Measurements from ENCODE around the gene AOC2. TPM values are rescaled to one million over a fixed set of nuclear protein-coding genes. Genes with fewer than 3 reads are reported as not detected.
"Not testable (repeated sequence)": the region's sequence is repeated elsewhere in the genome, so short reads cannot be mapped to it uniquely, and the experiment has no call there.

AOC2 gene
- total RNA-seq, 1 experiment from 2014 or later: 0.26 TPM

- in situ Hi-C loops (cut with HindIII; ENCODE audit: low pct_unique_long_range_greater_than_20kb, low sequenced_read_pairs): no loop called here
- no peak for DNase-seq (ENCODE audit: low read depth, low spot score)
These were observed 4.7 kb downstream of the AOC2 start for GRCh38 chr17:42849031-42849430.

- in situ Hi-C loops (cut with HindIII; ENCODE audit: low pct_unique_long_range_greater_than_20kb, low sequenced_read_pairs): no loop called here
These were observed 5.2 kb downstream of the AOC2 start for GRCh38 chr17:42849451-42850181.

GRCh38 chr17:42850954-42851353 lies 6.6 kb downstream of the AOC2 start, which contains the start of gene AOC3:
Gene AOC3 (plus strand): TSS chr17:42851199. CDS start chr17:42851344, 145 bp downstream.
- no peak for DNase-seq (ENCODE audit: low read depth, low spot score)
- in situ Hi-C loops (cut with HindIII; ENCODE audit: low pct_unique_long_range_greater_than_20kb, low sequenced_read_pairs): no loop called here

More at GRCh38 chr17:42849451-42850181, 5.2 kb downstream of the AOC2 start:
- DNase-seq (ENCODE audit: low read depth, low spot score): no peak

DNA sequence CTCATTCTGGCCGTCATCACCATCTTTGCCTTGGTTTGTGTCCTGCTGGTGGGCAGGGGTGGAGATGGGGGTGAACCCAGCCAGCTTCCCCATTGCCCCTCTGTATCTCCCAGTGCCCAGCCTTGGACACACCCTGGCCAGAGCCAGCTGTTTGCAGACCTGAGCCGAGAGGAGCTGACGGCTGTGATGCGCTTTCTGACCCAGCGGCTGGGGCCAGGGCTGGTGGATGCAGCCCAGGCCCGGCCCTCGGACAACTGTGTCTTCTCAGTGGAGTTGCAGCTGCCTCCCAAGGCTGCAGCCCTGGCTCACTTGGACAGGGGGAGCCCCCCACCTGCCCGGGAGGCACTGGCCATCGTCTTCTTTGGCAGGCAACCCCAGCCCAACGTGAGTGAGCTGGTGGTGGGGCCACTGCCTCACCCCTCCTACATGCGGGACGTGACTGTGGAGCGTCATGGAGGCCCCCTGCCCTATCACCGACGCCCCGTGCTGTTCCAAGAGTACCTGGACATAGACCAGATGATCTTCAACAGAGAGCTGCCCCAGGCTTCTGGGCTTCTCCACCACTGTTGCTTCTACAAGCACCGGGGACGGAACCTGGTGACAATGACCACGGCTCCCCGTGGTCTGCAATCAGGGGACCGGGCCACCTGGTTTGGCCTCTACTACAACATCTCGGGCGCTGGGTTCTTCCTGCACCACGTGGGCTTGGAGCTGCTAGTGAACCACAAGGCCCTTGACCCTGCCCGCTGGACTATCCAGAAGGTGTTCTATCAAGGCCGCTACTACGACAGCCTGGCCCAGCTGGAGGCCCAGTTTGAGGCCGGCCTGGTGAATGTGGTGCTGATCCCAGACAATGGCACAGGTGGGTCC lies 7.2 kb downstream of the AOC2 start:
- DNase-seq (ENCODE audit: low read depth, low spot score); in situ Hi-C loops (cut with HindIII; ENCODE audit: low pct_unique_long_range_greater_than_20kb, low sequenced_read_pairs): not testable (repeated sequence)

- no peak for DNase-seq (ENCODE audit: low read depth, low spot score)
- in situ Hi-C loops (cut with HindIII; ENCODE audit: low pct_unique_long_range_greater_than_20kb, low sequenced_read_pairs): no loop called here
These were observed 8.0 kb downstream of the AOC2 start for GRCh38 chr17:42852351-42852750.

DNA sequence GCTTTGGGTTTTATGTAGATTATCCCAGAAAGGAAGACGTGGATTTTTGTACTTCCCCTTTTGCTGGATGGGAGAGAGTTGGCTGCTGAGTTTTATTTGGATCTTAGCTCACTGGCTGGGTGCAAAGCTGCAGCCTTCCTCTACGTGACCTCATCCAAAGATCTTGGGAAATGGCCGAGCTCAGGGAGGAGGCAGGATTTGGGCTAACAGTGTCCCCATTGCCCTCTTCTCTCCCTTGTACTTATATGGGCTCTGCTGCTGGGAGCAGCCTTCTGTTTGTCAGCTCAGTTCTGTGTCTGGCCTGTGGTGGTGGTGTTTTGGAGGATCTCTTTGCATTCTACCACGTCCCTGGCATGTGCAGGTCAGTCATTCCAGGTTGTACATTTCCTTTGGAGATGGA lies 8.6 kb downstream of the AOC2 start:
- in situ Hi-C loops (cut with HindIII; ENCODE audit: low pct_unique_long_range_greater_than_20kb, low sequenced_read_pairs): no loop called here
- DNase-seq (ENCODE audit: low read depth, low spot score): no peak

DNA sequence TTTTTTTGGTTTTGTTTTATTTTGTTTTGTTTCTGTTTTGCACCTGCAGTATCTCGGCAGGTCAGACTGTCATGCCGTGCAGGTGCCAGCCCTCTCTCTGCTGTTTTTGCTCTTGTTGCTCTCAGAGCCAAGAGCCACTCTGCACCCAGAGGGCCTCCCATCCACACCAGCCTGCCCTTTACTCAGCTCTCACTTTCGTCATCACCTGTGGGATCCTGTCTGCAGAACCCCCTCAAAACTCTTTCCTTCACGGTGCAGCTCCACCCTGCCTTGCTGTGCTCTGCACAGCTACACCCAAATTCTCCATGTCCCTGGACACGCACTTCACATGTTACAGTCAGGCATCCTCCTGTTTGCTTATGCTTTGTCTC lies 9.2 kb downstream of the AOC2 start:
- in situ Hi-C loops (cut with HindIII; ENCODE audit: low pct_unique_long_range_greater_than_20kb, low sequenced_read_pairs): no loop called here

GRCh38 chr17:42853968-42854790 lies 9.8 kb downstream of the AOC2 start:
- DNase-seq (ENCODE audit: low read depth, low spot score): no peak
- in situ Hi-C loops (cut with HindIII; ENCODE audit: low pct_unique_long_range_greater_than_20kb, low sequenced_read_pairs): no loop called here

More for the DNA sequence above, 9.2 kb downstream of the AOC2 start:
- DNase-seq (ENCODE audit: low read depth, low spot score): no peak

DNA sequence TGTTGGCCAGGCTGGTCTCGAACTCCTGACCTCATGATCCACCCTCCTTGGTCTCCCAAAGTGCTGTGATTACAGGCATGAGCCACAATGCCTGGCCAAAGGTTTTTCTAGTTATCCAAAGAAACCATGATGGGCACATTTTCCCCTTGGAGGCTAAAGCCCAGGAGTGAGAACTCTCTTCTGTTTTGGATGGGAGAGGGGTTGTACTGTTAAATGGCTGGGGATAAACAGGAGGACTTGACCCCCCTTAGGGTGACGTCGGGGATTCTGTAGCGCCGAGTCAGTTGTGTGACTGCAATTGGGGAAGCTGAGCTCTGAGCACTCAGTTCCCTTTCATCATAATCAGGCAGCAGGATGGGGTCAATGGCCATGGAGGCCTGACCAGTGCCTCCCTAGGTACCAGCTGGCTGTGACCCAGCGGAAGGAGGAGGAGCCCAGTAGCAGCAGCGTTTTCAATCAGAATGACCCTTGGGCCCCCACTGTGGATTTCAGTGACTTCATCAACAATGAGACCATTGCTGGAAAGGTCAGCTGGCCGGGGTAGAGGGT lies 10.7 kb downstream of the AOC2 start:
- no peak for DNase-seq (ENCODE audit: low read depth, low spot score)
- in situ Hi-C loops (cut with HindIII; ENCODE audit: low pct_unique_long_range_greater_than_20kb, low sequenced_read_pairs): no loop called here

DNA sequence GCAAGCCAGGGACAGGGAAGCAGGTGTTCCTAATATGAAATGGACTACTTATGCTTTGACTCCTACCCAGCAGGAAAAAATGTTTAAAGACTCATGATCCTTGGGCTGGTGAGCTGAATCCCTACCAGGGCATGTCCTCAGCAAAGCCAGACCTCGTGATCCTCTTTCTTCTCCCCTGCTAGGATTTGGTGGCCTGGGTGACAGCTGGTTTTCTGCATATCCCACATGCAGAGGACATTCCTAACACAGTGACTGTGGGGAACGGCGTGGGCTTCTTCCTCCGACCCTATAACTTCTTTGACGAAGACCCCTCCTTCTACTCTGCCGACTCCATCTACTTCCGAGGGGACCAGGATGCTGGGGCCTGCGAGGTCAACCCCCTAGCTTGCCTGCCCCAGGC lies 11.7 kb downstream of the AOC2 start:
- DNase-seq (ENCODE audit: low read depth, low spot score); in situ Hi-C loops (cut with HindIII; ENCODE audit: low pct_unique_long_range_greater_than_20kb, low sequenced_read_pairs): not testable (repeated sequence)

DNA sequence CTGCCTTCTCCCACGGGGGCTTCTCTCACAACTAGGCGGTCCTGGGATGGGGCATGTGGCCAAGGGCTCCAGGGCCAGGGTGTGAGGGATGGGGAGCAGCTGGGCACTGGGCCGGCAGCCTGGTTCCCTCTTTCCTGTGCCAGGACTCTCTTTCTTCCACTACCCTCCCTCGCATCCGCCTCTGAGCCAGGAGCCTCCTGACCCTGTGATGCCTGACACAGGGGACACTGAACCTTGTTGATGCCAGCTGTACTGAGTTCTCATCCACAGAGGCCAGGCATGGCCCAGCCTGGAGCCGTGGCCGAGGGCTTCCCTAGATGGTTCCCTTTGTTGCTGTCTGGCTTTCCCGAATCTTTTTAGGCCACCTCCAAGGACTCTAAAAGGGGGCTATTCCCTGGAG lies 12.1 kb downstream of the AOC2 start:
- DNase-seq (ENCODE audit: low read depth, low spot score); in situ Hi-C loops (cut with HindIII; ENCODE audit: low pct_unique_long_range_greater_than_20kb, low sequenced_read_pairs): not testable (repeated sequence)

GRCh38 chr17:42857389-42857788 lies 13.0 kb downstream of the AOC2 start:
- no peak for DNase-seq (ENCODE audit: low read depth, low spot score)
- in situ Hi-C loops (cut with HindIII; ENCODE audit: low pct_unique_long_range_greater_than_20kb, low sequenced_read_pairs): no loop called here

GRCh38 chr17:42865638-42866094 lies 21.3 kb downstream of the AOC2 start:
- in situ Hi-C loops (cut with HindIII; ENCODE audit: low pct_unique_long_range_greater_than_20kb, low sequenced_read_pairs): no loop called here
- no peak for DNase-seq (ENCODE audit: low read depth, low spot score)

- in situ Hi-C loops (cut with HindIII; ENCODE audit: low pct_unique_long_range_greater_than_20kb, low sequenced_read_pairs): no loop called here
- DNase-seq (ENCODE audit: low read depth, low spot score): no peak
These were observed 21.8 kb downstream of the AOC2 start for GRCh38 chr17:42866216-42866615.

DNA sequence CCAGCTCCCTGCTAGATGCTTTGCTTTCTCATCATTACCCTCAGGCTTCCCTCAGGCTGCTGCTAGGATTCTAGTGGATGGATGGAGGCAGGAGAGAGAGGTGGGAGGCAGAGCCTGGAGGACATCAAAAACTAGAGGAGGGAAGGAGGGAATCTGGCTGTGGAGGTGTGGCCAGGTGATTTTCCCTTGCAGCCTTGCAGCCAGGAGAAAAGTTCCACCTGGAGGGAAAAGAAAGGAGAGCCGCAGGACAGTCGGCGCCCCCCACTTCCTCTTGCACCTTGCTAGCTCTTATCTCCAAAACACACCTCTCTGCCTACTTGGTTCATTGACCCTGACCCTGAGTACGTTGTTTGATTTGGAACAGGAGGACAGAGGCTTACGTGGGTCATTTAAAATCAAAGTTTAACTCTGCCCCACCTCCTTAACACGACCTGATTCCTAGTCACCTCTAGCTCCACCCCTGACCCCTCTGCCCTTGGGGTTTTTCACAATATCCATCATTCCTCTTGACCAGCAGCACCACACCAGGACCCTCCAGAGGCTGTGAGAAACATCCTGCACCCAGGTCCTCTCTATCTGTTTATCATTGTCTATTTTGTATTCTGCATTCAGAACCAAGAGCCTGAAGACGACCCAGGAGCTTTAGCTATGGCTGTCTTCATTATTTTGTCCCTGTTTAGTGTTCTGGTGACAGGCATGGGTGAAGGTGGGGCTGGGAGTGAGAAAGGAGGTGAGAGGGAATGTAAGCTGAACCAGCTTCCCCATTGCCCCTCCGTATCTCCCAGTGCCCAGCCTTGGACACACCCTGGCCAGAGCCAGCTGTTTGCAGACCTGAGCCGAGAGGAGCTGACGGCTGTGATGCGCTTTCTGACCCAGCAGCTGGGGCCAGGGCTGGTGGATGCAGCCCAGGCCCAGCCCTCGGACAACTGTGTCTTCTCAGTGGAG lies 22.5 kb downstream of the AOC2 start:
- in situ Hi-C loops (cut with HindIII; ENCODE audit: low pct_unique_long_range_greater_than_20kb, low sequenced_read_pairs): no loop called here
- DNase-seq (ENCODE audit: low read depth, low spot score): no peak

DNA sequence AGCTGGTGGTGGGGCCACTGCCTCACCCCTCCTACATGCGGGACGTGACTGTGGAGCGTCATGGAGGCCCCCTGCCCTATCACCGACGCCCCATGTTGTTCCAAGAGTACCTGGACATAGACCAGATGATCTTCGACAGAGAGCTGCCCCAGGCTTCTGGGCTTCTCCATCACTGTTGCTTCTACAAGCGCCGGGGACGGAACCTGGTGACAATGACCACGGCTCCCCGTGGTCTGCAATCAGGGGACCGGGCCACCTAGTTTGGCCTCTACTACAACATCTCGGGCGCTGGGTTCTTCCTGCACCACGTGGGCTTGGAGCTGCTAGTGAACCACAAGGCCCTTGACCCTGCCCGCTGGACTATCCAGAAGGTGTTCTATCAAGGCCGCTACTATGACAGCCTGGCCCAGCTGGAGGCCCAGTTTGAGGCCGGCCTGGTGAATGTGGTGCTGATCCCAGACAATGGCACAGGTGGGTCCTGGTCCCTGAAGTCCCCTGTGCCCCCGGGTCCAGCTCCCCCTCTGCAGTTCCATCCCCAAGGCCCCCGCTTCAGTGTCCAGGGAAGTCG lies 23.4 kb downstream of the AOC2 start:
- in situ Hi-C loops (cut with HindIII; ENCODE audit: low pct_unique_long_range_greater_than_20kb, low sequenced_read_pairs); DNase-seq (ENCODE audit: low read depth, low spot score): not testable (repeated sequence)

All from SK-MEL-5 (cell line).